Thoracic aorta (tissue), 2 donors: ENCODE results near the gene ACSL3. TPM values are rescaled to one million over a fixed set of nuclear protein-coding genes. Genes with fewer than 3 reads are reported as not detected.

ENCODE experiments used
- ATAC-seq: fragments of 150-250 bp; one replicate; pipeline ENCODE4 v1.8.0; 2017; ENCODE audit warnings: low read depth; ENCODE audit not compliant: insufficient number of reproducible peaks, low FRiP score
- DNase-seq: peaks from one replicate; pipeline ENCODE4 v3.0.0-alpha.2; 2020; ENCODE audit warnings: low spot score
- H3K27ac ChIP-seq, 2 donors: fragments of 200-600 bp; sonication (generic); 1 replicate in 1 of 2; 2 replicates in 1 of 2; pipeline ENCODE4 v1.5.1; 2016; ENCODE audit warnings: mild to moderate bottlenecking in 2 of 2, moderate library complexity in 2 of 2
- H3K27me3 ChIP-seq: fragments of 200-600 bp; sonication (generic); replicated peaks from 2 replicates; pipeline ENCODE4 v1.6.0; 2016; ENCODE audit warnings: mild to moderate bottlenecking; ENCODE audit not compliant: insufficient read depth
- H3K36me3 ChIP-seq: fragments of 200-600 bp; sonication (generic); one replicate; pipeline ENCODE4 v1.5.1; 2016
- H3K4me1 ChIP-seq, 2 donors: fragments of 200-600 bp; sonication (generic); 1 replicate in 1 of 2; 2 replicates in 1 of 2; pipeline versions ENCODE4 v1.5.1 to v1.6.0; 2016; ENCODE audit warnings: low read depth in 2 of 2, mild to moderate bottlenecking in 1 of 2; ENCODE audit not compliant: control insufficient read depth in 1 of 2
- H3K4me3 ChIP-seq: fragments of 200-600 bp; sonication (generic); 2 replicates; pipeline ENCODE4 v1.5.1; 2016; ENCODE audit warnings: mild to moderate bottlenecking
- H3K9me3 ChIP-seq: fragments of 200-600 bp; sonication (generic); 2 replicates; pipeline ENCODE4 v1.5.1; 2016
- total RNA-seq, 2 donors: library from RNA; depleted of rRNA; stranded (reverse); fragments of >200 nt; gene quantifications; one replicate each; pipeline versions ENCODE4 v1.1.0 to v1.2.3, GENCODE V29; 2016
- TF ChIP-seq, protein P1 (sequence below): fragments of 200-600 bp; sonication (generic); IDR thresholded peaks from one replicate; pipeline ENCODE4 v1.5.1; 2019; ENCODE audit warnings: antibody characterized with exemption

ACSL3 gene
- total RNA-seq, 2 donors from 2014 or later, result 65.1 to 79.0 TPM

- no peak for DNase-seq
These were observed 131.3 kb downstream of the ACSL3 start for GRCh38 chr2:222992137-222992536.

More at GRCh38 chr2:222992137-222992536, 131.3 kb downstream of the ACSL3 start:
- H3K9me3 ChIP-seq, result no peaks in the 10 kb centered on the region
- peaks cover 13 to 30% of the 10 kb centered on the region in 2 donors for H3K4me1 ChIP-seq
- H3K4me3 ChIP-seq, result no peak overlapping the region
- no peak for ATAC-seq
- TF ChIP-seq, protein P1, sequence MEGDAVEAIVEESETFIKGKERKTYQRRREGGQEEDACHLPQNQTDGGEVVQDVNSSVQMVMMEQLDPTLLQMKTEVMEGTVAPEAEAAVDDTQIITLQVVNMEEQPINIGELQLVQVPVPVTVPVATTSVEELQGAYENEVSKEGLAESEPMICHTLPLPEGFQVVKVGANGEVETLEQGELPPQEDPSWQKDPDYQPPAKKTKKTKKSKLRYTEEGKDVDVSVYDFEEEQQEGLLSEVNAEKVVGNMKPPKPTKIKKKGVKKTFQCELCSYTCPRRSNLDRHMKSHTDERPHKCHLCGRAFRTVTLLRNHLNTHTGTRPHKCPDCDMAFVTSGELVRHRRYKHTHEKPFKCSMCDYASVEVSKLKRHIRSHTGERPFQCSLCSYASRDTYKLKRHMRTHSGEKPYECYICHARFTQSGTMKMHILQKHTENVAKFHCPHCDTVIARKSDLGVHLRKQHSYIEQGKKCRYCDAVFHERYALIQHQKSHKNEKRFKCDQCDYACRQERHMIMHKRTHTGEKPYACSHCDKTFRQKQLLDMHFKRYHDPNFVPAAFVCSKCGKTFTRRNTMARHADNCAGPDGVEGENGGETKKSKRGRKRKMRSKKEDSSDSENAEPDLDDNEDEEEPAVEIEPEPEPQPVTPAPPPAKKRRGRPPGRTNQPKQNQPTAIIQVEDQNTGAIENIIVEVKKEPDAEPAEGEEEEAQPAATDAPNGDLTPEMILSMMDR, result no peak
- peak overlapping the region in 1 of 2 donors; percentile 85 for H3K27ac ChIP-seq
- H3K36me3 ChIP-seq, result no peaks in the 10 kb centered on the region
- no peaks in the 10 kb centered on the region for H3K27me3 ChIP-seq

Other genes starting within 250 kb of the ACSL3 start
- 10 to 100 TPM in 1 of 2 donors, 1 to 10 TPM in 1; 7.3 to 11.1 TPM for gene FARSB, start 204.9 kb upstream of the ACSL3 start, total RNA-seq
- not detected for gene MOGAT1, start 189.4 kb upstream of the ACSL3 start, total RNA-seq
- gene KCNE4, start 191.2 kb downstream of the ACSL3 start, total RNA-seq, result 10 to 100 TPM in 1 of 2 donors, 1 to 10 TPM in 1; 9.6 to 13.6 TPM